ENCODE measurements around the gene AGPAT3.
A peak's percentile ranks its signal among the peaks of the same experiment; 100 is the strongest.

AGPAT3 gene

GRCh38 chr21:44013380-44014088, 148.5 kb downstream of the AGPAT3 start:
- peak overlapping the region; percentile 71 to 75 for H3K4me3 ChIP-seq (replicated peaks in 1 of 2; ENCODE audit: low read depth in 2 of 2, low read length in 2 of 2)
- peak in 1 of 2 donors; percentile 11 for DNase-seq (ENCODE audit: low read depth in 2 of 2)
- peak; percentile 14 for TF ChIP-seq CTCF (IDR thresholded peaks at IDR 0.05; ENCODE audit: low read depth, low read length)

- no peak for TF ChIP-seq CTCF (IDR thresholded peaks at IDR 0.05; ENCODE audit: low read depth, low read length)
- DNase-seq (ENCODE audit: low read depth in 2 of 2), result no peak
- H3K4me3 ChIP-seq (replicated peaks in 1 of 2; ENCODE audit: low read depth in 2 of 2, low read length in 2 of 2), result no peak overlapping the region
Measured at GRCh38 chr21:44017601-44018000, 152.6 kb downstream of the AGPAT3 start.

GRCh38 chr21:44018127-44018526, 153.1 kb downstream of the AGPAT3 start:
- no peak overlapping the region for H3K4me3 ChIP-seq (replicated peaks in 1 of 2; ENCODE audit: low read depth in 2 of 2, low read length in 2 of 2)
- no peak for DNase-seq (ENCODE audit: low read depth in 2 of 2)
- no peak for TF ChIP-seq CTCF (IDR thresholded peaks at IDR 0.05; ENCODE audit: low read depth, low read length)

GRCh38 chr21:44018813-44019567, 154.0 kb downstream of the AGPAT3 start:
- H3K4me3 ChIP-seq (replicated peaks in 1 of 2; ENCODE audit: low read depth in 2 of 2, low read length in 2 of 2), result no peak overlapping the region
- no peak for DNase-seq (ENCODE audit: low read depth in 2 of 2)
- no peak for TF ChIP-seq CTCF (IDR thresholded peaks at IDR 0.05; ENCODE audit: low read depth, low read length)

GRCh38 chr21:44019568-44019958, 154.5 kb downstream of the AGPAT3 start:
- no peak for DNase-seq (ENCODE audit: low read depth in 2 of 2)
- no peak overlapping the region for H3K4me3 ChIP-seq (replicated peaks in 1 of 2; ENCODE audit: low read depth in 2 of 2, low read length in 2 of 2)
- TF ChIP-seq CTCF (IDR thresholded peaks at IDR 0.05; ENCODE audit: low read depth, low read length), result no peak

- no peak for DNase-seq (ENCODE audit: low read depth in 2 of 2)
- H3K4me3 ChIP-seq (replicated peaks in 1 of 2; ENCODE audit: low read depth in 2 of 2, low read length in 2 of 2), result no peak overlapping the region
- TF ChIP-seq CTCF (IDR thresholded peaks at IDR 0.05; ENCODE audit: low read depth, low read length), result no peak
Measured at GRCh38 chr21:44020551-44020950, 155.5 kb downstream of the AGPAT3 start.
